Measurements from ENCODE around the gene EEF1G. TPM values are rescaled to one million over a fixed set of nuclear protein-coding genes. Genes with fewer than 3 reads are reported as not detected.

The EEF1G gene
- total and polyA plus RNA-seq, 2 of the 13 experiments (the other 11 are each of a cell fraction or from before 2014, with no cell fraction given): 1,787 to 2,144 TPM

GRCh38 chr11:62574363-62575071, 826 bp upstream of the EEF1G start (continued):
- TF ChIP-seq ZNF713 (CRISPR knock-in tag; IDR thresholded peaks at IDR 0.05) (0 out of 2 replicates have a peak, but pooled peaks have one; percentile 56), ZNF510 (CRISPR knock-in tag; IDR thresholded peaks at IDR 0.05; ENCODE audit: low read depth) (0 out of 2 replicates have a peak, but pooled peaks have one; percentile 49), ZMYM3 (CRISPR knock-in tag; IDR thresholded peaks at IDR 0.05) (no peak), YEATS4 (CRISPR knock-in tag; IDR thresholded peaks at IDR 0.05; ENCODE audit: borderline replicate concordance) (peak; percentile 6; the same call in 1 of the 2 replicates), BCL3 (CRISPR knock-in tag; IDR thresholded peaks at IDR 0.05) (peak; percentile 33; the same call in 1 of the 2 replicates), ZNF761 (CRISPR knock-in tag; conservative IDR thresholded peaks at IDR 0.05) (0 out of 2 replicates have a peak, but pooled peaks have one; percentile 21), TEAD2 (CRISPR knock-in tag; IDR thresholded peaks at IDR 0.05) (no peak), AHR (CRISPR knock-in tag; IDR thresholded peaks at IDR 0.05) (no peak), RBM39 (IDR thresholded peaks at IDR 0.05; ENCODE audit: low read depth, low read length, poor library complexity, severe bottlenecking) (peak; percentile 23), GPN1 (CRISPR knock-in tag; IDR thresholded peaks at IDR 0.05; ENCODE audit: borderline replicate concordance) (no peak), EED (CRISPR knock-in tag; IDR thresholded peaks at IDR 0.05) (0 out of 2 replicates have a peak, but pooled peaks have one; percentile 36), ZNF704 (CRISPR knock-in tag; IDR thresholded peaks at IDR 0.05; ENCODE audit: borderline replicate concordance) (peak; percentile 52; the same call in 1 of the 2 replicates), KLF11 (CRISPR knock-in tag; IDR thresholded peaks at IDR 0.05) (no peak), NFIC (IDR thresholded peaks at IDR 0.05; ENCODE audit: low read length) (0 out of 2 replicates have a peak, but pooled peaks have one; percentile 22), ZSCAN5A (CRISPR knock-in tag; IDR thresholded peaks at IDR 0.05; ENCODE audit: borderline replicate concordance) (no peak), SRSF9 (IDR thresholded peaks at IDR 0.05; ENCODE audit: borderline replicate concordance, insufficient read depth, low read depth, low read length, poor library complexity, severe bottlenecking) (no peak), ZSCAN9 (CRISPR knock-in tag; IDR thresholded peaks at IDR 0.05; ENCODE audit: borderline replicate concordance) (no peak), ZNF768 (CRISPR knock-in tag; IDR thresholded peaks at IDR 0.05) (no peak), ELK4 (CRISPR knock-in tag; IDR thresholded peaks at IDR 0.05; ENCODE audit: borderline replicate concordance) (0 out of 2 replicates have a peak, but pooled peaks have one; percentile 32), PITX1 (CRISPR knock-in tag; IDR thresholded peaks at IDR 0.05) (no peak), FOXP4 (CRISPR knock-in tag; IDR thresholded peaks at IDR 0.05) (0 out of 2 replicates have a peak, but pooled peaks have one; percentile 5), FOXO1 (CRISPR knock-in tag; IDR thresholded peaks at IDR 0.05) (no peak)

Data from HepG2 (cell line).